SK-N-SH (cell line): ENCODE measurements around the gene CXCL1. TPM values are rescaled to one million over a fixed set of nuclear protein-coding genes. Genes with fewer than 3 reads are reported as not detected.

Experiments
- CTCF ChIA-PET: fragments of 300-600, 350-600 bp; formaldehyde crosslinking; extraction: SDS; loops from one replicate; lab custom pipeline; 2021; lab: Yijun Ruan, JAX
- POLR2A ChIA-PET: fragments of 350-600 bp; sonication (Branson Sonifier 250); formaldehyde crosslinking; extraction: SDS; loops from one replicate; lab custom pipeline; 2020; ENCODE audit warnings: antibody characterized with exemption, inconsistent platforms; lab: Yijun Ruan, JAX
- DNase-seq: peaks from one replicate; pipeline ENCODE4 v3.0.0; 2012
- H2AFZ ChIP-seq: fragments of 200-600 bp; sonication (generic); 2 replicates; pipeline ENCODE4 v1.8.1; 2016; ENCODE audit warnings: antibody characterized with exemption, mild to moderate bottlenecking, low read depth
- H3F3A ChIP-seq: fragments of 200-600 bp; sonication (generic); replicated peaks from 2 replicates; pipeline ENCODE3; 2016; ENCODE audit warnings: antibody characterized with exemption, mild to moderate bottlenecking; ENCODE audit not compliant: insufficient read depth
- H3K27ac ChIP-seq, 2 experiments: fragments of 200-500 bp in 1 of 2; fragments of 200-600 bp in 1 of 2; sonication (Bioruptor generic) in 1 of 2; sonication (generic), shearing (Covaris generic) in 1 of 2; 2 replicates each; pipeline versions ENCODE4 v1.5.1 to v1.6.1; 2014 to 2016; ENCODE audit warnings: low read depth in 2 of 2, inconsistent platforms in 1 of 2, low read length in 1 of 2, mild to moderate bottlenecking in 1 of 2, mixed read lengths in 1 of 2
- H3K27me3 ChIP-seq: fragments of 200-600 bp; sonication (generic), shearing (Covaris generic); 2 replicates; pipeline ENCODE4 v1.6.1; 2016; ENCODE audit warnings: mixed run types; ENCODE audit not compliant: insufficient read depth
- H3K36me3 ChIP-seq, 2 experiments: fragments of 200-500 bp in 1 of 2; fragments of 200-600 bp in 1 of 2; sonication (Bioruptor generic) in 1 of 2; sonication (generic) in 1 of 2; replicated peaks in 1 of 2; 2 replicates each; pipeline versions ENCODE3 to v1.5.1; 2014 to 2016; ENCODE audit warnings: low read length in 1 of 2, mild to moderate bottlenecking in 1 of 2; ENCODE audit not compliant: insufficient read depth in 2 of 2, control insufficient read depth in 1 of 2
- H3K4me1 ChIP-seq, 2 experiments: fragments of 200-500 bp in 1 of 2; fragments of 200-600 bp in 1 of 2; sonication (Bioruptor generic) in 1 of 2; sonication (generic), shearing (Covaris generic) in 1 of 2; 2 replicates each; pipeline versions ENCODE4 v1.5.1 to v1.6.1; 2014 to 2016; ENCODE audit warnings: low read depth in 1 of 2, low read length in 1 of 2, mixed run types in 1 of 2; ENCODE audit not compliant: insufficient read depth in 2 of 2, control insufficient read depth in 1 of 2
- H3K4me2 ChIP-seq: fragments of 200-600 bp; sonication (generic), shearing (Covaris generic); 2 replicates; pipeline ENCODE4 v1.6.1; 2017; ENCODE audit warnings: mixed run types
- H3K4me3 ChIP-seq, 2 experiments: fragments of 200-500 bp in 1 of 2; fragments of 200-600 bp in 1 of 2; sonication (Bioruptor generic) in 1 of 2; sonication (generic), shearing (Covaris generic) in 1 of 2; 2 replicates each; pipeline versions ENCODE4 v1.5.1 to v1.8.1; 2014 to 2016; ENCODE audit warnings: low read depth in 2 of 2, inconsistent platforms in 1 of 2, low read length in 1 of 2, mild to moderate bottlenecking in 1 of 2, mixed read lengths in 1 of 2, moderate library complexity in 1 of 2
- H3K79me2 ChIP-seq: fragments of 200-600 bp; sonication (generic); 2 replicates; pipeline ENCODE4 v1.8.1; 2017; ENCODE audit warnings: mild to moderate bottlenecking; ENCODE audit not compliant: insufficient read depth
- H3K9ac ChIP-seq: fragments of 200-600 bp; sonication (generic); 2 replicates; pipeline ENCODE4 v1.6.1; 2017; ENCODE audit warnings: mixed run types
- H3K9me2 ChIP-seq: fragments of 200-600 bp; sonication (generic); 2 replicates; pipeline ENCODE4 v1.6.1; 2017; ENCODE audit warnings: mixed run types
- H3K9me3 ChIP-seq: fragments of 200-600 bp; sonication (generic); 2 replicates; pipeline ENCODE4 v1.6.1; 2017; ENCODE audit warnings: mixed run types, mild to moderate bottlenecking, moderate library complexity
- H4K20me1 ChIP-seq: fragments of 200-600 bp; sonication (generic); 2 replicates; pipeline ENCODE4 v1.6.1; 2017; ENCODE audit warnings: mild to moderate bottlenecking, mixed run types; ENCODE audit not compliant: insufficient read depth
- CHD2 ChIP-seq: fragments of 150-350 bp; IDR thresholded peaks from 2 replicates; pipeline ENCODE4 v1.6.1; 2018; ENCODE audit warnings: low read length; ENCODE audit not compliant: partially characterized antibody
- EZH2phosphoT487 ChIP-seq: fragments of 200-600 bp; sonication (generic); IDR thresholded peaks from 2 replicates; pipeline ENCODE4 v1.6.1; 2017; ENCODE audit warnings: low read depth, mixed run types, mild to moderate bottlenecking, antibody characterized with exemption, moderate library complexity, borderline replicate concordance
- FOXM1 ChIP-seq: IDR thresholded peaks from 2 replicates; pipeline ENCODE4 v1.4.0; 2012; ENCODE audit warnings: low read depth, mild to moderate bottlenecking
- GABPA ChIP-seq: IDR thresholded peaks from 2 replicates; pipeline ENCODE4 v1.4.0; 2012; ENCODE audit warnings: low read depth, mild to moderate bottlenecking
- GATA2 ChIP-seq: sonication (generic); formaldehyde crosslinking; IDR thresholded peaks from 2 replicates; pipeline ENCODE4 v1.5.0; 2020; ENCODE audit warnings: mild to moderate bottlenecking, missing genetic modification reagents
- JUND ChIP-seq: IDR thresholded peaks from 2 replicates; pipeline ENCODE4 v1.4.0; 2012
- MXI1 ChIP-seq: IDR thresholded peaks from 2 replicates; pipeline ENCODE4 v1.6.1; 2012; ENCODE audit warnings: mild to moderate bottlenecking, low read depth, low read length, improper control_type of control experiment
- NRF1 ChIP-seq: IDR thresholded peaks from 2 replicates; pipeline ENCODE4 v1.6.1; 2012; ENCODE audit warnings: low read depth, mild to moderate bottlenecking, low read length
- POLR2AphosphoS5 ChIP-seq: IDR thresholded peaks from 2 replicates; pipeline ENCODE4 v1.6.1; 2012; ENCODE audit warnings: low read depth, low read length
- RAD21 ChIP-seq: IDR thresholded peaks from 2 replicates; pipeline ENCODE4 v1.6.1; 2012; ENCODE audit warnings: mild to moderate bottlenecking, low read length
- RCOR1 ChIP-seq: fragments of 150-350 bp; IDR thresholded peaks from 2 replicates; pipeline ENCODE4 v1.6.1; 2017; ENCODE audit warnings: antibody characterized with exemption, low read length
- TAF1 ChIP-seq: IDR thresholded peaks from 2 replicates; pipeline ENCODE4 v1.6.1; 2012; ENCODE audit warnings: low read depth, mild to moderate bottlenecking, low read length, moderate library complexity, borderline replicate concordance
- TEAD4 ChIP-seq: IDR thresholded peaks from 2 replicates; pipeline ENCODE4 v1.4.0; 2012; ENCODE audit warnings: mild to moderate bottlenecking, borderline replicate concordance; ENCODE audit not compliant: insufficient read depth
- YY1 ChIP-seq: IDR thresholded peaks from 2 replicates; pipeline ENCODE4 v1.4.0; 2012; ENCODE audit warnings: low read depth, mild to moderate bottlenecking
- WGBS: methylation state at CpG from one replicate; pipeline ENCODE4 v1.1.6; 2017; ENCODE audit warnings: low lambda C conversion rate; 5-methylcytosine and 5-hydroxymethylcytosine counted together
- polyA plus RNA-seq, 3 experiments: library from polyadenylated mRNA; depleted of rRNA; stranded (reverse); fragments of >200 nt; gene quantifications; 2 replicates each; pipeline ENCODE4 v1.2.3, GENCODE V29; 2012
- TF ChIP-seq, protein P1 (sequence below): fragments of 150-350 bp; IDR thresholded peaks from 2 replicates; pipeline ENCODE4 v1.6.1; 2017; ENCODE audit warnings: antibody characterized with exemption, low read length, low read depth, borderline replicate concordance
- TF ChIP-seq, protein P2 (sequence below): IDR thresholded peaks from 2 replicates; pipeline ENCODE4 v1.4.0; 2012; ENCODE audit warnings: low read depth
- TF ChIP-seq, protein P3 (sequence below): fragments of 200-600 bp; sonication (generic); IDR thresholded peaks from 2 replicates; pipeline ENCODE4 v1.6.1; 2017; ENCODE audit warnings: antibody characterized with exemption, mild to moderate bottlenecking, moderate library complexity
- TF ChIP-seq, protein P4 (sequence below): IDR thresholded peaks from 2 replicates; pipeline ENCODE4 v1.6.1; 2012; ENCODE audit warnings: mild to moderate bottlenecking, low read depth, low read length, moderate library complexity
- TF ChIP-seq, protein P5 (sequence below): fragments of 150-350 bp; IDR thresholded peaks from 2 replicates; pipeline ENCODE4 v1.6.1; 2016; ENCODE audit warnings: mild to moderate bottlenecking, low read depth, low read length

CXCL1 gene
- polyA plus RNA-seq, 1 of the 3 experiments (the other 2 are of a cell fraction) = 0.12 TPM

DNA sequence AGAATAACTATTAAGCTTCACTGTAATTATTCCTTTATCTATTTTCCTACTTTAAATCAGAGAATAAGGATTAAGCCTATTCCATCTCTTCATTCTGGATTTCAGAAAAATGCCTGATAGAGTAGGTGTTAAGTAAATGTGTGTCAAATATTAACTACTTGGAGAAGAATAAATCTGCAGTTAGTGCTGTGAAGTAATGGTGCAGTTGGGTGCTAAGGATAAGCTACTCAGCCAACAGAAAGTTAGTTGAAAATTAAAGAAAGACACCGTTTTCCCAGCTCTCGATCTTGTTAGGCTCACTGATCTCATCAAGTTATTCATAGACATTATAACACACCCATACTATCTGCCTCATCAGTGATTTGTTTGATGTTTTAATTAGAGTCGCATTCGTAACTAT is 9.0 kb upstream of the CXCL1 start:
- no peaks in the 10 kb centered on the region for H3F3A ChIP-seq
- H3K4me1 ChIP-seq = no peaks in the 10 kb centered on the region
- no peaks in the 10 kb centered on the region for H3K36me3 ChIP-seq
- H3K79me2 ChIP-seq = no peaks in the 10 kb centered on the region
- POLR2A ChIA-PET = no interaction called here
- H2AFZ ChIP-seq = no peak overlapping the region
- 3% methylated on average over 4 of the region's 4 CpGs for WGBS
- no peak overlapping the region for H3K27ac ChIP-seq
- no peak overlapping the region for H3K4me3 ChIP-seq
- no peak overlapping the region for H3K9ac ChIP-seq
- CTCF ChIA-PET = no interaction called here
- H3K9me2 ChIP-seq = no peaks in the 10 kb centered on the region
- H4K20me1 ChIP-seq = no peaks in the 10 kb centered on the region
- DNase-seq = no peak
- peaks cover 41% of the 10 kb centered on the region for H3K27me3 ChIP-seq
- no peak overlapping the region for H3K4me2 ChIP-seq
- TF ChIP-seq, protein P1, sequence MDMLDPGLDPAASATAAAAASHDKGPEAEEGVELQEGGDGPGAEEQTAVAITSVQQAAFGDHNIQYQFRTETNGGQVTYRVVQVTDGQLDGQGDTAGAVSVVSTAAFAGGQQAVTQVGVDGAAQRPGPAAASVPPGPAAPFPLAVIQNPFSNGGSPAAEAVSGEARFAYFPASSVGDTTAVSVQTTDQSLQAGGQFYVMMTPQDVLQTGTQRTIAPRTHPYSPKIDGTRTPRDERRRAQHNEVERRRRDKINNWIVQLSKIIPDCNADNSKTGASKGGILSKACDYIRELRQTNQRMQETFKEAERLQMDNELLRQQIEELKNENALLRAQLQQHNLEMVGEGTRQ = no peak
- TF ChIP-seq, protein P2, sequence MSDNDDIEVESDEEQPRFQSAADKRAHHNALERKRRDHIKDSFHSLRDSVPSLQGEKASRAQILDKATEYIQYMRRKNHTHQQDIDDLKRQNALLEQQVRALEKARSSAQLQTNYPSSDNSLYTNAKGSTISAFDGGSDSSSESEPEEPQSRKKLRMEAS = no peak
- TF ChIP-seq RAD21 (no peak), FOXM1 (no peak), MXI1 (no peak), JUND (no peak), RCOR1 (no peak), YY1 (no peak), EZH2phosphoT487 (no peak)
- no peaks in the 10 kb centered on the region for H3K9me3 ChIP-seq

DNA sequence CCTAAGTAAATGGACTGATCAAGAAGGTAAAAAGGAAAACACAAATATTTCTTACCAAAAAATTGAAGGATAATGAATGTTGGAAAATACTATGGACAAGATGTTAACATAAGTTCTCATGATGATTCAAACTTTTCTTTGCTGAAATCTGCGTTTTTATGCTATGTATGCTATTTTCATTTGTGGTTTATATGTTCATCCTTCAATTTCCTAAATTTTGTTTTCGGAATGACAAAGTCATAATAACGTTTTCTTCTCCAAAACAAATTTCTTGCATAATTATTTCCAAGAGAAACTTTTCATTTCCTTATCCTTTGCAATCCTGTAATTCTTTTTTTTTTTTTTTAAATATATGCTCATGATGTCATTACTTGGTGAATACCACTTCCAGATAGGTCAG is 8.3 kb upstream of the CXCL1 start:
- Histone ChIP-seq H3K9ac (no peak overlapping the region), H4K20me1 (no peaks in the 10 kb centered on the region), H3F3A (no peaks in the 10 kb centered on the region), H3K9me3 (no peaks in the 10 kb centered on the region), H3K36me3 (no peaks in the 10 kb centered on the region), H3K4me3 (no peak overlapping the region), H2AFZ (no peak overlapping the region), H3K27me3 (peaks cover 37% of the 10 kb centered on the region), H3K27ac (no peak overlapping the region), H3K4me2 (no peak overlapping the region), H3K79me2 (no peaks in the 10 kb centered on the region), H3K9me2 (no peaks in the 10 kb centered on the region), H3K4me1 (no peaks in the 10 kb centered on the region)
- ChIA-PET POLR2A (no interaction called here), CTCF (no interaction called here)
- 7% methylated on average over 3 of the region's 3 CpGs for WGBS
- no peak for DNase-seq
- TF ChIP-seq, protein P3, sequence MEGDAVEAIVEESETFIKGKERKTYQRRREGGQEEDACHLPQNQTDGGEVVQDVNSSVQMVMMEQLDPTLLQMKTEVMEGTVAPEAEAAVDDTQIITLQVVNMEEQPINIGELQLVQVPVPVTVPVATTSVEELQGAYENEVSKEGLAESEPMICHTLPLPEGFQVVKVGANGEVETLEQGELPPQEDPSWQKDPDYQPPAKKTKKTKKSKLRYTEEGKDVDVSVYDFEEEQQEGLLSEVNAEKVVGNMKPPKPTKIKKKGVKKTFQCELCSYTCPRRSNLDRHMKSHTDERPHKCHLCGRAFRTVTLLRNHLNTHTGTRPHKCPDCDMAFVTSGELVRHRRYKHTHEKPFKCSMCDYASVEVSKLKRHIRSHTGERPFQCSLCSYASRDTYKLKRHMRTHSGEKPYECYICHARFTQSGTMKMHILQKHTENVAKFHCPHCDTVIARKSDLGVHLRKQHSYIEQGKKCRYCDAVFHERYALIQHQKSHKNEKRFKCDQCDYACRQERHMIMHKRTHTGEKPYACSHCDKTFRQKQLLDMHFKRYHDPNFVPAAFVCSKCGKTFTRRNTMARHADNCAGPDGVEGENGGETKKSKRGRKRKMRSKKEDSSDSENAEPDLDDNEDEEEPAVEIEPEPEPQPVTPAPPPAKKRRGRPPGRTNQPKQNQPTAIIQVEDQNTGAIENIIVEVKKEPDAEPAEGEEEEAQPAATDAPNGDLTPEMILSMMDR = no peak
- TF ChIP-seq TEAD4 = no peak
- TF ChIP-seq, protein P4, sequence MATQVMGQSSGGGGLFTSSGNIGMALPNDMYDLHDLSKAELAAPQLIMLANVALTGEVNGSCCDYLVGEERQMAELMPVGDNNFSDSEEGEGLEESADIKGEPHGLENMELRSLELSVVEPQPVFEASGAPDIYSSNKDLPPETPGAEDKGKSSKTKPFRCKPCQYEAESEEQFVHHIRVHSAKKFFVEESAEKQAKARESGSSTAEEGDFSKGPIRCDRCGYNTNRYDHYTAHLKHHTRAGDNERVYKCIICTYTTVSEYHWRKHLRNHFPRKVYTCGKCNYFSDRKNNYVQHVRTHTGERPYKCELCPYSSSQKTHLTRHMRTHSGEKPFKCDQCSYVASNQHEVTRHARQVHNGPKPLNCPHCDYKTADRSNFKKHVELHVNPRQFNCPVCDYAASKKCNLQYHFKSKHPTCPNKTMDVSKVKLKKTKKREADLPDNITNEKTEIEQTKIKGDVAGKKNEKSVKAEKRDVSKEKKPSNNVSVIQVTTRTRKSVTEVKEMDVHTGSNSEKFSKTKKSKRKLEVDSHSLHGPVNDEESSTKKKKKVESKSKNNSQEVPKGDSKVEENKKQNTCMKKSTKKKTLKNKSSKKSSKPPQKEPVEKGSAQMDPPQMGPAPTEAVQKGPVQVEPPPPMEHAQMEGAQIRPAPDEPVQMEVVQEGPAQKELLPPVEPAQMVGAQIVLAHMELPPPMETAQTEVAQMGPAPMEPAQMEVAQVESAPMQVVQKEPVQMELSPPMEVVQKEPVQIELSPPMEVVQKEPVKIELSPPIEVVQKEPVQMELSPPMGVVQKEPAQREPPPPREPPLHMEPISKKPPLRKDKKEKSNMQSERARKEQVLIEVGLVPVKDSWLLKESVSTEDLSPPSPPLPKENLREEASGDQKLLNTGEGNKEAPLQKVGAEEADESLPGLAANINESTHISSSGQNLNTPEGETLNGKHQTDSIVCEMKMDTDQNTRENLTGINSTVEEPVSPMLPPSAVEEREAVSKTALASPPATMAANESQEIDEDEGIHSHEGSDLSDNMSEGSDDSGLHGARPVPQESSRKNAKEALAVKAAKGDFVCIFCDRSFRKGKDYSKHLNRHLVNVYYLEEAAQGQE = no peak
- TF ChIP-seq TAF1 = no peak
- TF ChIP-seq GABPA = no peak
- no peak for TF ChIP-seq CHD2
- TF ChIP-seq FOXM1 = no peak
- TF ChIP-seq, protein P5, sequence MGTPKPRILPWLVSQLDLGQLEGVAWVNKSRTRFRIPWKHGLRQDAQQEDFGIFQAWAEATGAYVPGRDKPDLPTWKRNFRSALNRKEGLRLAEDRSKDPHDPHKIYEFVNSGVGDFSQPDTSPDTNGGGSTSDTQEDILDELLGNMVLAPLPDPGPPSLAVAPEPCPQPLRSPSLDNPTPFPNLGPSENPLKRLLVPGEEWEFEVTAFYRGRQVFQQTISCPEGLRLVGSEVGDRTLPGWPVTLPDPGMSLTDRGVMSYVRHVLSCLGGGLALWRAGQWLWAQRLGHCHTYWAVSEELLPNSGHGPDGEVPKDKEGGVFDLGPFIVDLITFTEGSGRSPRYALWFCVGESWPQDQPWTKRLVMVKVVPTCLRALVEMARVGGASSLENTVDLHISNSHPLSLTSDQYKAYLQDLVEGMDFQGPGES = no peak
- TF ChIP-seq, protein P2 = no peak
- no peak for TF ChIP-seq GATA2 (CRISPR knock-in tag)
- no peak for TF ChIP-seq YY1
- no peak for TF ChIP-seq MXI1
- no peak for TF ChIP-seq RAD21
- no peak for TF ChIP-seq NRF1
- no peak for TF ChIP-seq EZH2phosphoT487
- no peak for TF ChIP-seq POLR2AphosphoS5
